OCI-LY7 (cell line): ENCODE results near the gene SUFU.

ENCODE experiments used
- CTCF ChIP-seq: fragments of 200-600 bp; sonication (generic); conservative IDR thresholded peaks from 2 replicates; pipeline ENCODE4 v1.5.1; 2014; ENCODE audit warnings: mild to moderate bottlenecking, antibody characterized with exemption, low read length, moderate library complexity, mixed read lengths
- EZH2phosphoT487 ChIP-seq: fragments of 200-600 bp; sonication (generic); IDR thresholded peaks from 2 replicates; pipeline ENCODE4 v1.6.1; 2018; ENCODE audit warnings: low read depth, borderline replicate concordance, mild to moderate bottlenecking, mixed run types, antibody characterized with exemption, low read length, moderate library complexity, mixed read lengths

- TF ChIP-seq CTCF (no peak), EZH2phosphoT487 (no peak)
These were observed 8.0 kb downstream of the SUFU start for GRCh38 chr10:102511583-102512274.
